ENCODE data around the gene TNNC2.

DNA sequence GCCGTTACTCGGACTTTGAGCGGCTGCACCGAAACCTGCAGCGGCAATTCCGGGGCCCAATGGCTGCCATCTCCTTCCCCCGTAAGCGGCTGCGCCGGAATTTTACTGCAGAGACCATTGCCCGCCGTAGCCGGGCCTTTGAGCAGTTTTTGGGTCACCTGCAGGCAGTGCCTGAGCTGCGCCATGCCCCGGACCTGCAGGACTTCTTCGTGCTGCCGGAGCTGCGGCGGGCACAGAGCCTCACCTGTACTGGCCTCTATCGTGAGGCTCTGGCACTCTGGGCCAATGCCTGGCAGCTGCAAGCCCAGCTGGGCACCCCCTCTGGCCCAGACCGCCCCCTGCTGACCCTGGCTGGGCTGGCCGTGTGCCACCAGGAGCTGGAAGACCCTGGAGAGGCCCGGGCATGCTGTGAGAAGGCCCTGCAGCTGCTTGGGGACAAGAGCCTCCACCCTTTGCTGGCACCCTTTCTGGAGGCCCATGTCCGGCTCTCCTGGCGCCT, 13.6 kb upstream of the TNNC2 start:
- TF ChIP-seq POLR2A (IDR thresholded peaks at IDR 0.05) (no peak), CTCF (IDR thresholded peaks at IDR 0.05) (no peak)

Data from adrenal gland (tissue), 5 donors.